Bone marrow (tissue), 2 donors: ENCODE measurements around the gene FLACC1.
"Not testable (repeated sequence)": the region's sequence is repeated elsewhere in the genome, so short reads cannot be mapped to it uniquely, and the experiment has no call there.

Source experiments
- DNase-seq, 2 donors: peaks; one replicate each; lab custom pipeline; 2025; lab: John Stamatoyannopoulos, UW

FLACC1 gene, protein sequence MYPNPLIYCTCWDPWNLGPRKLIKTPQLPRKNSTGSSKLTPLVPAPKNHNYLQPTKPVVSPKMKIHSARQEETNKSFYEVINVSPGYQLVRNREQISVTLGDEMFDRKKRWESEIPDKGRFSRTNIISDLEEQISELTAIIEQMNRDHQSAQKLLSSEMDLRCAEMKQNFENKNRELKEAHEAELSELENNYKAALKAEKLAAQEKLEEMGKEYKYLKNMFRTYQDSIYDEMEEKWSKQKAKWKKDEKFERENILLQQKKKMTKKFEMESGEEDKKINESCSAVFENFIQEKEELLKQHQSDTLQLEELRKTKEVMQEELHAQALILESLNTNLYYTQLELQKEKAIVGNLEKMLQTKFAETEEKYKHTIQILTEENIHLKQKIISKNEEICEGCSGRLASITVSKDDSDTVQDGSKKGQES

DNA sequence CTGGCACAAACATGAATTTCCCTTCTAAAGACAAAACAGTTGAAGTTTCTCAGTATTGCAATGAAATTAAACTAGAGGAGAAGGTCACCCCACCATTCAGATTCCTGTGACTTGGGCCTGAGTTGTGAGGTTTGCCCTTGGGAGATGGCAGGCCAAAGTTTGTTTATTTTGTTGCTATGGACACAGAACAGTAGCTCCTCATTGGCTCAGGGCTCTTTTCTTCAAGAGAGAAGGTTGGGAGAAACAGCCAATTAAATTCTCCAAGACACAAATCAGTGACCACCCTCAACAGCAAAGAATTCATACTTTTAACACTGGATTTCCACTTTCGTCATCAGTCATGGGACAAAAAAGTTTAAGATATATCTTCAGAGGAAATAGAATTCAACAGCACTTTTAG lies at the start of gene FLACC1:
TSS of gene FLACC1 (minus strand) at position 125 of the 400 bp plus-strand sequence. CDS start 5,941 bp downstream, outside the sequence.
- DNase-seq = no peak

DNA sequence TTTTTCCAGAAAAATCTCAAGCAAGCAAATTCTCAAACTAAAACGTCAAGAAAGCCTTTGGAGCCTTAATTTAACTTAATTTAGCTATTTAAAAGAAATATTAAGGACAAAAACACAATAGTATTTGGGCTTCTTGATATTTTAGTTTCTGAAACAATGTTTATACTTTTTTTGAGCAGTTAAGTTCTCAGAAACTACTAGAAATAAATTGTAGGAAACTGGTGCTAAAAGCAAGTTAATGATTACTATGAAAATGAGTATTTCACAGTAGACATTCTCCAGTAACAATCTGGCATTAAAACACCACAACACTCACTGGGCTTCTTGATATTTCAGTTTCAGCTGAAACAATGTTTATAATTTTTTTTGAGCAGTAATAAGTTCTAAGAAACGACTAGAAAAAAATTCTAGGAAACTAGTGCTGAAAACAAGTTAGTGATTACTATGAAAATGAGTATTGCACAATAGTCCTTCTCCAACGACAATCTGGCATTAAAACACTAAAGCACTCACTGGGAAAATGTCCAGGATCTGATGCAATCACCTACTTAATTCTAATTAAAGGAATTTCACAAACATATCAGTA lies 49.0 kb upstream of the FLACC1 start:
- DNase-seq = no peak

DNA sequence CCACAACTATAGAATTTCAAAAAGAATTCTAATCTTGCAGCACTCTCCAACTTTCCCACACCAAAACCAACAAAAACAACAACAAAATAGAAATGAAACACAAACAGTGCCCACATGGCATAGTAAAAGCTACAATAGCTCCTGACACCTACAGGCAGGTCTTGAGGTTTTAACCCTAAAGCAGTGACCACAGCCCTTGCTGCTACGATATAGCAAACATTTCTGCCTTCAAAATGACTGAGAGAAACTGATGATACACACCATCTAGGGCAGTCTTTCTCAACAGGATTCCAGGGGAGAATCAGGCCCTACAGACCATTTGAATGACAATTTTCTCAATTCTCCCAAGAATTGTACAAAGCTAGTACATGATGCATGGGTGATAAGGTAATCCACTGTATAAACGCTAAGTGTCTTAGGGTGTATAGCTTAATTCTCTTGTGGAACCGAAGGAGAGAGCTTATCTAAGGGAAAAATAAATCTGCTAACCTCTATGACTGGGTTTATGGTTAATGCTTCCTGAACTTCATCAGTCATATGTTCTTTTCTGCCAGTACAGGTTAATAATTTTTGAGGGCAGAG lies 47.6 kb upstream of the FLACC1 start:
- no peak for DNase-seq

DNA sequence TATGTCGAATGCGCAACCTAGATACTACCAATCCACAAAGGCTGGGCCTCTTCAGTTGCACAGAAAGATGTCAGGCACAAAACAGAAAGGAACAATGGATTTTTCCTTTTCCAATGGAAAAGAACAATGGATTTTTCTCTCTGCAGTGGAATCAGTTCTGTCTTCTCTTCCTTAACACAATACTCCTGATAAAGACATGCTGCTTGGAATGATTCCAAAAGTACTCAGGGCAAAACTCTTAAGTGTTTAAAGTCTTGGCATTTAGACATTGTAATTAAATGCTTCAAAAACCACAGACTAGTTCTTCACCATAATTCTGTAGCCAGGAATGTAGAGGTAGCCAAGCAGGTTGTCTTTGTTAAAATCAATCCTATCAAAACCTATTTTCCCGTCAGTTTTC lies 46.7 kb upstream of the FLACC1 start:
- no peak for DNase-seq

DNA sequence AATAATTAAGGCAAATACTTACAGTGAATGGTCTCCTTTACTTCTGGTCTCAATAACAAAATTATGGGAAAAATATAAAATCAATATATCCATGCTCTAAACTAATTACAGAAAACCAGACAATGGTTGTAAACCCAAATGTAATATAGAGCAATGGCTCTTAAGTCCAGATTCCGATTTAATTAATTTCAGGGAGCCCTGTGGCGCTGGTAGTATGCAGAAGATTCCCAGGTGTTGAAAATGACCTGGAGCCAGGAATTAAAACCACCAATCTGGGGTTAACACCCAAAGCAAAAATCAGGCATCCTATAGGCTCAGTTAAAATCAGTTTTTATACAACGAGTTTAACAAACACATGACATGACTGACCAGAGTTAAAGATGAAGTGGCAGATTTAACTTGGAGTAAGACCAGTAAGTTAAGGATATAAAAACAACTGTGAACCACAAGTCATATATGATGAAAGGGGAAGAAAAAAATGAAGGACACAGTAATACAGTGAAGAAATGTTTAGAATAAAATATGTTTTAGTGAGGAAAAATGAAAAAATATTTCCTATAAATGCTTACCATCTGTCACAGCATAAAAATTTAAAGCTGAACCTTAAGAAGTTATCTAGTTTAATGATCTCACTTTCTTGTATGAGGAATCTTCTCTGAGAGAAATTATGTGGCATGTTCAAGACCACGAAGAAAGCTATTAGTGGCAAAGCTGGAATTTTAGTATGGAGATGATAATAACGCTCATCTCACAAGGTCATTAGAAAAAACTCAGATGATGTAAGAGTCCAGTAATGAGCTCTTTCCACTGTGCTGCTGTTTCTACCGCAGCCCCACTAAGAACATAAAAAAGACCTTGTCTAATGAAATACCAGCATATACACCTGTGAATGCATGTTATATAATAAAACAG lies 45.8 kb upstream of the FLACC1 start:
- DNase-seq = no peak

DNA sequence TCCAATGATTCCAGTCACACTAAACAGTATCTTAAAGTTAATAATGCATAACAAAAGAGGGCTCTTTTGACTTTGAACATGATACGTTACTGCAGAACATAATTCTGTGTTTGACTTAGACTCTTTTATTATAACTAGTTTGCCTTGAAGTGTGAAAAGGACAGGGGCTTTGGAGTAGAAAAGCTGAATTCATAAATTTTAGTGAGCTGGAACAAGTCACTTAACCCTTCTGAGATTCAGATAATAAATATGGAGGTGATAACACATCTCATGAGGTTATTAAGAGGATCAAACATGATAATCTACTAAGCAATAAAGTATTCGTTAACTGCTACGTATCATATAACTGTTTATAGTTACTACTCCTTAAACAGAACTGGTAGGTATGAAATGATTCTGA lies 44.7 kb upstream of the FLACC1 start:
- no peak for DNase-seq

DNA sequence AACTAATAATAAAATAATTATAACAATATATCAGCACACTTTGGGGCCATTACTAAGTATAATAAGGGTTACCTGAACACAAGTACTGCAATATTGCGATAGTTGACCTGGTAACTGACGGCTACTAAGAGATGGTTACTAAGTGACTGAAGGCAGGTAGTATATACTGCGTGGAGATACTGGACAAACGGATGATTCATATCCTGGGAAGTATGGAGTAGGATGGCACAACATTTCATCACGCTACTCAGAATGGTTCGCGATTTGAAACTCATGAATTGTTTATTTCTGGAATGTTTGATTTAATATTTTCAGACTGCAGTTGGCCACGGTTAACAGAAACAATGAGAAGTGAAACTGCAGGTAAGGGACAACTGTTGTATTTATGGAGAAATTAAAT lies 39.5 kb upstream of the FLACC1 start:
- no peak for DNase-seq

DNA sequence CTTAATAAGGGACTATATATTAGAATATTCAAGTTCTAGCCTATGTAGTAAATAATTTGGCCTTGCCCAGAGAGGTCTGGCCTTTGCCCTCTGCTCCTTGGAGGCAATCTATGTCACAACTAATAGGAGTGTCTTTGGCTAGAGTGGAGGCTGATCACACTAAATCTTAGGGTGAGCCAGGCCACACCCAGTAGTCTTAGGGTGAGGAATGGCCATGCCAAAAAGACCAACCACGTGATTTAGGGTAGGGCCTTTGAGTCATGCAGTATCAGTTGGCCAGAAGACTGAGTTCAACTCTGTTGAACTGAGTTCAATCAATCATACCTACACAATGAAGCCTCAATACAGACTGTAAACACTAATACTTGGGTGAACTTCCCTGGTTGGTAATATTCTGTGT lies 26.0 kb upstream of the FLACC1 start:
- no peak for DNase-seq

DNA sequence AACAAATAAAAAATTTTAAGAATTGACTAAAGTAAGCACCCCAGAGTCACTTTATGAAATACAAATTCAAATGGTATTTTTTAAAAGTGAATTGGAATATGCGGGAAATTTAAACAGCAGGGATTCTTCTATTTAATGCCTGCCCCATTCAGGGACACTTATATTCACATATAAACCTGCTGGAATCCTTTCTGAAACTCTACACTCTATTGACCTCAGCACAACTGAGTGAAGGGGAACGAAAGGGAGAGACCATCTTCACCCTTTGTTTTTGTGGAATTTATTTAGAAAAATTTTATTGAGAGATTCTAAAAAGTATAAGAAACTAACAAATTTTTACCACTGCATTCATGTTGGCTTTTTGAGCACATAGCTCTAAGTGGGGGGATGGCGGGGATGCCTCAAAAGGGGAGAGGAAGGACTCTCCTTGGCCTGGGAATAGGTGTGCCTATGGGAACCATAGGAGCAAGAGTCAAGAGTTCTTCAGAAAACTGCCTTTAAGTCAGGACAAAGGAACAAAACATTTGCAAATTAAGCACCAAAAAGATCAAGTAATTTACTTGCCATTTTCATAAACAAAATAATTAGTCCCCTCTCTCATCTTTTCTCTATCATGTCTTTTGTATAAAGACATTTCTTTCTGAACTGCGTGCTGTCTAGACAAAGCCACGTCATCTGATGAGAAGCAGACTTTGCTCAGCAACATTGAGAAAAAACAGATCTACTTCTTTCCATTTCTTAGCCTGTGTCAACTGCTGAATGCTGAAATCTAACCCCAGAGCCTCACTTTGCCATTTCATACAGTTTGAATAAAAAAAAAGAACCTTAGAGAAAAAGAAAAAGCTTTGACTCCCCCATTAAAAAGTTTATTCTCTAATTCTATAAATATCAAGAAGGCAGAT lies 21.6 kb upstream of the FLACC1 start:
- DNase-seq = no peak

DNA sequence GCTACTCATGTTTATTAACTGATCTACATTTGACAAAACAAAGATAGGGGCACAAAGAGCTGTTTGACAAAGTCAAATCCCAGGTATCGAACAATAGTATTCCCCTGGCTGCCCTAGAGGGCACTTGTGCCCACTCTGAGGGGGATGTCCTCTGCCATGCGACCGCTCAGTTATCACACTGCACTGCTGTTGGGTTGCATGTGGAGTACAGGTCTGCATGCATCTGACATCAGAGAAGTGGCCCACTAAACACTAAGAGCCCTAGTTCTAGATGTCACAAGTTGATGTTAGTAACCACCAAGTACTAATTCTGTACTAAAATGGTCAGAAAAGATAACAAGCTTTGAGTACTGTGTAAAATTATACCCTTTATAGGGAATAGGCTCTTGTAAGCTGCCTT lies 20.1 kb upstream of the FLACC1 start:
- no peak for DNase-seq

DNA sequence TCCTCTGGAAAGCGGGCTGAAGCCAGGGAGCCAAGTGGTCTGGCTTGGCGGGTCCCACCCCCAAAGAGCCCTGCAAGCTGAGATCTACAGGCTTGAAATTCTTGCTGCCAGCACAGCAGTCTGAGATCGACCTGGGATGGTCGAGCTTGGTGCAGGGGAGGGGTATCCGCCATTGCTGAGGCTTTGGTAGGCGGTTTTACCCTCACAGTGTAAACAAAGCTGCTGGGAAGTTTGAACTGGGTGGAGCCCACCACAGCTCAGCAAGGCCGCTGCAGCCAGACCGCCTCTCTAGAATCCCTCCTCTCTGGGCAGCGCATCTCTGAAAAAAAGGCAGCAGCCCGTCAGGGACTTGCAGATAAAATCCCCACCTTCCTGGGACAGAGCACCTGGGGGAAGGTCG lies 12.6 kb upstream of the FLACC1 start:
- DNase-seq = no peak

DNA sequence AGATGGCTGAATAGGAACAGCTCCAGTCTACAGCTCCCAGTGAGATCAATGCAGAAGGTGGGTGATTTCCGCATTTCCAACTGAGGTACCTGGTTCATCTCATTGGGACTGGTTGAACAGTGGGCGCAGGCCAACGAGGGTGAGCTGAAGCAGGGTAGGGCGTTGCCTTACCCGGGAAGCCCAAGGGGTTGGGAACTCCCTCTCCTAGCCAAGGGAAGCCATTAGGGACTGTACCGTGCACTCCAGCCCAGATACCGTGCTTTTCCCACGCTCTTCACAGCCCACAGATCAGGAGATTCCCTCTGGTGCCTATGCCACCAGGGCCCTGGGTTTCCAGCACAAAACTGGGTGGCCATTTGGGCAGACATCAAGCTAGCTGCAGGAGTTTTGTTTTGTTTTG lies 12.2 kb upstream of the FLACC1 start:
- not testable (repeated sequence) for DNase-seq

DNA sequence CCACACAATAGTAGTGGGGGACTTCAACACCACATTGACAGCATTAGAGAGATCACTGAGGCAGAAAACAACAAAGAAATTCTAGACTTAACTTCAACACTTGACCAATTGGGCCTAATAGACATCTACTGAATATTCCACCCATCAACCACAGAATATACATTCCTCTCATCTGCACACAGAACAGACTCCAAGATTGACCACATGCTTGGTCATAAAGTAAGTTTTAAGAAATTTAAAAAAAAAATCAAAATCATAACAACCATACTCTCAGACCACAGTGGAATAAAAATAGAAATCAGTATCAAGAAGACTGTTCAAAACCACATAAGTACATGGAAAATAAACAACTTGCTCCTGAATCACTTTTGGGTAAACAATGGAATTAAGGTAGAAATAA lies 9.0 kb upstream of the FLACC1 start:
- DNase-seq = no peak

DNA sequence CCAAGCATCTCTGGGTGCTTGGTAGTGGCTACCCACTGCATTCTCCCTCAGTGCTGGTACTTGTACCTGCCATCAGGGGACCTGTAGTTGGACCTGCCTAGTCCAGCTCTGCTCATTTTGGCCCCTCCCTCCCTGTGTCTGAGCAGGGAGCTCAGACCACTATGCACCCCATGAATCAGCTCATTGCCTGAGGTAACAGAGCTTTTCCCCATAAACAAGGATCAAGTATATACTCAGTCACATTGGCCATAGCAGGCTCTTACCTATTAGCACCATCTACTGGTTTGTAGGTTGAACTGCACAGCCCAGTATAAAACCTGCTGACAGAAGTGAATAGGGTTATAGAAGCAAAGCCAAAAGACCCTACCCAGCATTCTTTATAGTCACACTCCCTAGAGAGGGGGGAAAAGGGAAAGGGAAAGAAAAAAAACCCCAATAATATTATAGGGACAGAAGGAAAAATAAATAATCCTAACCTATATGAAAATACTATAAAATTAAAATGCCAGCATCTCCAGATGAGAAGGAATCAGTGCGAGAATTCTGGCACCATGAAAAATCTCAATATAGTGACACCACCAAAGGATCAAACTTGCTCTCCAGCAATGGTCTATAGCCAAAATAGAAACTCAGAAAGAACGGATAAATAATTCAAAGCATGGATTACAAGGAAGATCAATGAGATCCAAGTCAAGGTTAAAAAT lies 6.9 kb upstream of the FLACC1 start:
- DNase-seq = peak in 1 of 2 donors; percentile 69

DNA sequence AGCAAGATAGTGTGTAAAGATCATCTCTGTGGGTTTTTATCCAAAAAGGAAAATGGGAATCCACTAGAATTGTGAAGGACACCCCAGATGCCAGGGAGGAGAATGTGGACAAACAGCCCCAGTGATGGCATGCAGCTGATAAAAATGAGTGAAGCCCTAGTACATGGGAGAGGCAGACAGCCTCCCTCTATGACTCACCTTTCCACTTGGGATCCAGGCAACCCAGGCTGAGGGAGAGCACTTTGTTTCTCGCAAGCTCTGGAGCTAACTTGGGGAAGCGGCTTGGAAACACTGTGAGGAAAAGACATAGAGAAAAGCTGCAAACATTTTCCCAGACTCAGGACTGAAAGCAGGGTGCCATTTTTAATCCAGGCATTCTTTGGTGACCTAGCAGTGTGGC lies 5.3 kb upstream of the FLACC1 start:
- DNase-seq = no peak

DNA sequence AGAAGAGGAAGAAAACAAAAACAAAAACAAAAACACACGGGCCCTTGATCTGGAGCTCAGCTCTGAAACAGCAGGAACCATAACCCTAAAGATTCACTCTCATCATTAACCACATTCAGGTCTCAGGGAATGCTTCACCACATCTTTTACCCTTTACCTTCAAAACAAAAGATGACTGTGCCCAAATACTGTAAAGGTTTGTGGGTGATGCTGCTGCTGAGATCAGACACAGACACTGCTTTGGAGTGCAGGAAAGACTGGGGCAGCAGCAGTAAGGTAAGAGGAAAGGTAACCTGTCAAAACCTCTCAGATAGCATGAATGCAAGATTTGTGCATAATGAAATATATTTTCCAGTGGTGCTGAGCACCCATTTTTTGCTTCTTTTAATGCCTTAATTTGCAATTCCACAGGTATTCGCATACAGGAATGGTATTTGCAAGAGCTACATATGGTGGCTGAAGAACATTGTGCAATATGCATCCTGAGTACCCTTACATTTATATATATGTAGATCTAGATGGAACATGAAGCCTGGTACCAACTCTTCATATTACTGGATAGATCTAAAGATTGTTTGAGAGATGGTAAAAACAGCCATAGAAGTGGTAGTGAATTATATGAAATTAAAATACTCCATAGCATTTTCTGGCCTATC lies 4.1 kb upstream of the FLACC1 start:
- DNase-seq = no peak

DNA sequence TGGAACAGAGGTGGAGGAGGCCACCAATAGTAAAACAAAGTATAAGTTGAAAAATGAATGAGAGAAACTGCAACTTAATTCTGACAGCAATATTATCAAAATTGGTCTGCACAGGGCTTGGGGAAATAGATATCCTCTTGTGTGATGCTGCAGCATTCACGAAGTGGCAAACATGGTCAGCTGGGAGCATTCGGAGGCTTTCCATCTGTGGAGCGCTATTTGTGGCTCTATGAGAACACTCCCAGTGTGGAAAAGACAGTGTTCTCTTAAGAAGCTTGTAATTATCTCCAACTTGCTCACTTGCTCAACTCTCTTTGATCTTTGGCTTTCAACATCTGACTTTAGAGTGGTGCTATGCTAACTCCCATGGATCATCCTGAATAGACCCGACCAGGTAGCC lies 3.1 kb upstream of the FLACC1 start:
- no peak for DNase-seq

DNA sequence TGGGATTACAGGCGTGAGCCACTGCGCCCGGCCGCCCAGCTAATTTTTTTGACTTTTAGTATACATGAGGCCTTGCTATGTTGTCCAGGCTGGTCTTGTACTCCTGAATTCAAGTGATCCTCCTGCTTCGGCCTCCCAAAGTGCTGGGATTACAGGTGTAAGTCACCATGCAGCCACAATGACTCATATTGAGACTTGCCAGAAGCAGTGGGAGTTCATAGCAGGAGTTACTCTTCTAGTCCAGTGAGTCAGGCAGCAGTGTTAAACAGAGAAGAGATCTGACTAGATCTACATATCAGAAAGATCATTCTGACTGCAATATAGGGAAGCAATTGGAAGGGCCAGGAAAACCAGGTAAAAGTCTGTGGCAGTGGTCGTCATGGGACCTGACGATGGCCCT lies 1.5 kb upstream of the FLACC1 start:
- peak in 1 of 2 donors; percentile 42 for DNase-seq

DNA sequence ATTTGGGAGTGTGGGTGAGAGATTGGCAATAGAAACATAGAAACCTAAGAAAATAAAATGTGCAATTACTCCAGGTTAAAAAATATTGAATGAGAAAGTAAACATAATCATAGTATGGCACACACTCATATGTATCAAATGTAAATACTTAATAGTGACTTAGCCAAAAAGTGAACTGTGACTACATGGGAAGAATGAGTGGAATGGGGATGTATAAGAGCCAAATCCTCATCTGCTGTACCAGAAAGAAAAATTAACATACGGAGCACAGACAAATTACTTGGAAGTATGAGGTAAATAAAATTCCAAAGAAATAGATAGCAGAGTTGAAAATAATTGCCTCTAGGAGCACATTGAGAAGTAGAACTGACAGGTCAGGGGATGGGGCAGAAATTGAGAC lies 4.0 kb downstream of the FLACC1 start:
- DNase-seq = no peak

DNA sequence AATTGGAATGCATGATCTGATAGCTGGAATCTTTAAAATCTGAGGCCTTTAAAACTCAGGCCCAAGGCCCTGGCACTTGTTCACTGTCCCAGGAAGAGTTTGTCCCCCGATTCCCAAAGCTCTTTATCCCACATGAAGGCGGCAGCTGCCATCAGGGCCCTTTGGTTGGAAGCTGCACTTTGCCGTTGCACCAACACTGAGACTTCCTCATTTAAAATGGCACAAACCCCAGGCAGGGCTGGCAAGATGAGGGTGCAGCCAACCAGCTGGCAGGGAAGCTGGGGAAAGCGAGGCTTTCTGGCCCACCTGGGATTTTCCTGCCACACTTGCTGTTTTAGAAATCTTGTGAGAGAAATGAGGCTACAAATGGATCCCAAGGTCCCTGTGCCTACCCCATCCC lies 6.3 kb downstream of the FLACC1 start:
- no peak for DNase-seq
